GM15510 (cell line): ENCODE measurements around the gene ARFIP1.

Experiments used
- POLR2A ChIP-seq: IDR thresholded peaks from 3 replicates; pipeline ENCODE4 v1.6.1; 2011; ENCODE audit warnings: borderline replicate concordance; ENCODE audit not compliant: insufficient read length; ENCODE audit errors: extremely low read depth

Gene ARFIP1

GRCh38 chr4:152817331-152817730 is 37.6 kb downstream of the ARFIP1 start:
- no peak for TF ChIP-seq POLR2A

- no peak for TF ChIP-seq POLR2A
Measured at GRCh38 chr4:152819026-152819645, 39.4 kb downstream of the ARFIP1 start.

GRCh38 chr4:152820073-152820472 is 40.3 kb downstream of the ARFIP1 start:
- TF ChIP-seq POLR2A: no peak

- TF ChIP-seq POLR2A: no peak
Measured at GRCh38 chr4:152822323-152822722, 42.6 kb downstream of the ARFIP1 start.

GRCh38 chr4:152824561-152824960 is 44.8 kb downstream of the ARFIP1 start:
- no peak for TF ChIP-seq POLR2A

GRCh38 chr4:152825336-152825735 is 45.6 kb downstream of the ARFIP1 start:
- no peak for TF ChIP-seq POLR2A

- TF ChIP-seq POLR2A: no peak
Measured at GRCh38 chr4:152828122-152828521, 48.4 kb downstream of the ARFIP1 start.

GRCh38 chr4:152831416-152831815 is 51.7 kb downstream of the ARFIP1 start:
- TF ChIP-seq POLR2A: no peak

GRCh38 chr4:152836936-152837335 is 57.2 kb downstream of the ARFIP1 start:
- TF ChIP-seq POLR2A: no peak

GRCh38 chr4:152843481-152844090 is 63.8 kb downstream of the ARFIP1 start:
- no peak for TF ChIP-seq POLR2A

- no peak for TF ChIP-seq POLR2A
Measured at GRCh38 chr4:152847376-152847775, 67.6 kb downstream of the ARFIP1 start.

GRCh38 chr4:152848508-152848907 is 68.8 kb downstream of the ARFIP1 start:
- TF ChIP-seq POLR2A: no peak

- TF ChIP-seq POLR2A: no peak
Measured at GRCh38 chr4:152849350-152849749, 69.6 kb downstream of the ARFIP1 start.

GRCh38 chr4:152850377-152850776 is 70.6 kb downstream of the ARFIP1 start:
- no peak for TF ChIP-seq POLR2A

GRCh38 chr4:152851226-152851625 is 71.5 kb downstream of the ARFIP1 start:
- no peak for TF ChIP-seq POLR2A

GRCh38 chr4:152853293-152853692 is 73.5 kb downstream of the ARFIP1 start:
- no peak for TF ChIP-seq POLR2A
